Muscle layer of colon (tissue), 2 donors: ENCODE data around the gene THAP9.

Source experiments
- H3K27ac ChIP-seq: one replicate; pipeline ENCODE4 v1.7.0; 2013; ENCODE audit warnings: low read depth, mild to moderate bottlenecking, low read length, moderate library complexity
- H3K27me3 ChIP-seq, 2 donors: one replicate each; pipeline ENCODE4 v1.7.0; 2013; ENCODE audit warnings: low read length in 2 of 2, mild to moderate bottlenecking in 2 of 2; ENCODE audit not compliant: insufficient read depth in 2 of 2, control insufficient read depth in 1 of 2
- H3K36me3 ChIP-seq: one replicate; pipeline ENCODE4 v1.7.0; 2013; ENCODE audit warnings: mild to moderate bottlenecking, low read length; ENCODE audit not compliant: insufficient read depth
- H3K4me1 ChIP-seq: one replicate; pipeline ENCODE4 v1.7.0; 2013; ENCODE audit warnings: mild to moderate bottlenecking, low read length; ENCODE audit not compliant: insufficient read depth
- H3K4me3 ChIP-seq, 2 donors: one replicate each; pipeline ENCODE4 v1.7.0; 2013; ENCODE audit warnings: low read length in 2 of 2, low read depth in 1 of 2, mild to moderate bottlenecking in 1 of 2, moderate library complexity in 1 of 2
- H3K9ac ChIP-seq: one replicate; pipeline ENCODE4 v1.7.0; 2013; ENCODE audit warnings: low read length
- H3K9me3 ChIP-seq: one replicate; pipeline ENCODE4 v1.7.0; 2013; ENCODE audit warnings: mild to moderate bottlenecking, low read length
- donor health status: abdominal sarcoma.
- donor health status: Adenocarcinoma of cecum.

The THAP9 gene

DNA sequence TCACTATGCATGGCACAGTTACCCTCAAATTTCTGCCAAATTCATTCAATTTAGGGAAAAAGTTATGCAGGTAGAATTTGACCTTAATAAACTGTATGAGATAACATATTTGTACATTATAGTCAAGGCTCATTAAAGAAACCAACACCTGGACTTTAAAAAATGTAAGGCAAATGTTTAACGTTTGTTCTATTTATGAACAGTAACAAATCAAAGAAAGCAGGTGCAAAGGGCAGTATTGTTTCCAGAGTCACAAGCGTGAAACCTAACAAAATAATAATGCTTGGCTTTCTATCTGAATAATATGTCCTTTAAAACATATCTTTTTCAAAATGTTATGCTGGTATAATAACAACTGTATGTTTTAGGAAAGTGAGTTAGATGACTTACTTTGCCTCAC lies 68.9 kb downstream of the THAP9 start:
- Histone ChIP-seq H3K9ac (no peak overlapping the region), H3K27ac (no peak overlapping the region), H3K4me1 (no peaks in the 10 kb centered on the region), H3K36me3 (peaks cover 21% of the 10 kb centered on the region), H3K27me3 (no peaks in the 10 kb centered on the region), H3K4me3 (no peak overlapping the region), H3K9me3 (no peaks in the 10 kb centered on the region)
